HT1080 (cell line): Measurements from ENCODE around the gene FARP2. TPM values are rescaled to one million over a fixed set of nuclear protein-coding genes. Genes with fewer than 3 reads are reported as not detected.
"Not testable (repeated sequence)": the region's sequence is repeated elsewhere in the genome, so short reads cannot be mapped to it uniquely, and the experiment has no call there.

ENCODE experiments used
- DNase-seq: peaks from one replicate; pipeline ENCODE4 v3.0.0-alpha.2; 2015; ENCODE audit warnings: low read depth
- total RNA-seq: library from RNA; depleted of rRNA; stranded (reverse); fragments of >200 nt; shearing (Covaris generic); gene quantifications from 2 replicates; pipeline ENCODE4 v1.2.3, GENCODE V29; 2014

Gene FARP2
- total RNA-seq, 1 experiment from 2014 or later, result 33.8 TPM

GRCh38 chr2:241501551-241501950 is 145.5 kb downstream of the FARP2 start:
- DNase-seq, result no peak

GRCh38 chr2:241502281-241502680 is 146.2 kb downstream of the FARP2 start:
- DNase-seq, result no peak

GRCh38 chr2:241503776-241504392 is 147.8 kb downstream of the FARP2 start:
- no peak for DNase-seq

- DNase-seq, result no peak
Measured at GRCh38 chr2:241505086-241505780, 149.1 kb downstream of the FARP2 start.

GRCh38 chr2:241505781-241506201 is 149.7 kb downstream of the FARP2 start:
- DNase-seq, result no peak

- not testable (repeated sequence) for DNase-seq
Measured at GRCh38 chr2:241506317-241506716, 150.2 kb downstream of the FARP2 start.

GRCh38 chr2:241506793-241507429 is 150.8 kb downstream of the FARP2 start:
- DNase-seq, result no peak

- no peak for DNase-seq
Measured at GRCh38 chr2:241507430-241508239, 151.6 kb downstream of the FARP2 start.

- DNase-seq, result peak; percentile 98
Measured at GRCh38 chr2:241508240-241509154, 152.4 kb downstream of the FARP2 start, which contains the start of gene STK25. Gene STK25 (minus strand): TSS chr2:241508584. CDS start chr2:241508035, 549 bp downstream.

GRCh38 chr2:241509155-241509784 is 153.2 kb downstream of the FARP2 start:
- DNase-seq, result no peak

GRCh38 chr2:241511091-241511741 is 155.1 kb downstream of the FARP2 start:
- DNase-seq, result no peak

GRCh38 chr2:241514553-241514952 is 158.5 kb downstream of the FARP2 start:
- peak; percentile 57 for DNase-seq

- DNase-seq, result no peak
Measured at GRCh38 chr2:241514986-241515737, 159.1 kb downstream of the FARP2 start.

- DNase-seq, result no peak
Measured at GRCh38 chr2:241516520-241516965, 160.5 kb downstream of the FARP2 start.

- DNase-seq, result no peak
Measured at GRCh38 chr2:241517297-241517696, 161.2 kb downstream of the FARP2 start.

- no peak for DNase-seq
Measured at GRCh38 chr2:241519669-241520068, 163.6 kb downstream of the FARP2 start.

GRCh38 chr2:241522477-241522876 is 166.4 kb downstream of the FARP2 start:
- DNase-seq, result no peak
